HG02678 (cell line): ENCODE measurements around the gene TNP1.

ENCODE experiments used
- ATAC-seq: cut with Tn5 transposase; IDR thresholded peaks from one replicate; pipeline ENCODE4 v1.9.1; 2021; ENCODE audit warnings: mild to moderate bottlenecking, moderate library complexity; ENCODE audit not compliant: unreplicated experiment

TNP1 gene

GRCh38 chr2:216875862-216876261, 16.0 kb upstream of the TNP1 start:
- ATAC-seq: no peak

- no peak for ATAC-seq
Measured at GRCh38 chr2:216873573-216873972, 13.7 kb upstream of the TNP1 start.

DNA sequence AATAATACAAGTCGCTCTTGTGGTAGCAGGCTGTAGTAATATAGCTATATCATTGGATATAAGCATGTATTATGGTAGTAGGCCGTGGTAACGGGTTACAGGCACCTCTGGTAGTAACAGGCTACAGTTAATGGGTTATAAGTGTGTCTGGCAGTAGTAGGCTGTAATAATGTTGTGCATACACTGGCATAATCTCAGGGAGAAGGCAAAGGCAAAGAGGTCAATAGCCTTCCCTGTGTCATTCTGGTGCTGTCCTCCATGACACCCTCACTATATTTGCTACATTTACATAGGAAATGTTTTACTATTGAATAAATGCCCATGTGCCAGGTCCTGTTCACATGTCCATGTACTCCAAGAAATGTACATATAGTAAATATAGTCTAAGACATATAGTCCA, 12.8 kb upstream of the TNP1 start:
- no peak for ATAC-seq

DNA sequence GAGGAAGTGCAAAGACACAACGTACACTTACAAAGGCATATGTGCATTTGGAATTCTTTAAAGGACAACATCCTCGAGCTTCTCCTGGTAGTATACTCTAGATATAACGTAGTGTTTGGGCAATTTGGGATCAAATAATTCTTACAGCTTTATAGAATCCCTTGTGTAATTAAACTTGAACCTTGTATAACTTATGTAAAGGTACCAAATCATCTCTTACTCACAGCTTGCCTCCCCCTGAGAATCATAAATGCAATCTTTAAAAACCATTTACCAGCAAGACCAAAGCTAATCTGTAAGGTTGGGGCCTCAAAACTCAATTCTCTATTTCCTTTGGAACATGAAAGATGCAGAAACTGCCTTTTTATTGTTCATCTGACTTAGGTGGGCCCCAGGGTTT, 12.2 kb upstream of the TNP1 start:
- no peak for ATAC-seq

DNA sequence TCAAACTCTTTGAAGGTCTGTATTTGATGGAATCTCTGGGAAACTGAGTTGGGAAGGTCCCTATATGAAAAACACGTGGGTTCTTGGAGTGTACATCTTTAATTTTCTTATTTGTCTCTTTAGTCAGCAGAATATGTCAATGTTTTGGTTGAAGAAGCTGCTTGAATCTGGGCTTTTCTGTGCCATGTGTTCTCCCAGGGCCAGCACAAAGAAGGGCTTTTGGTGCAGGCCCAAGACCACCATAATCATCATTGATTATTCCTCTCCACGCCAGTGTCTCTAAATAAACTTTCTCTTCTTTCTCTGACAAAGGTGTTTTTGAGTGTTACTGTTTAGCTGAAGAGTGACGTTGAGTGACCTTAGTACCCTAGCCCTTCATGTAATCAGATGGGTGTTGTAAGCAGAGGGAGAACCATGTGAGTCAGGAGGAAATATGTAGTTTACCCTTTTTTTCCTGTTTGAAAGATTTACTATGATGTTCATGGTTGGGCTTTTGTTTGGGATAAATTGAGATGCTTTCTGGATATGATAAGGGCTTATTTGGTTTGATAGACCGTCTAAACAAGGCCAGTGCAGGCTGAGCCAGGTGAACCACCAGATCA, 11.6 kb upstream of the TNP1 start:
- ATAC-seq: no peak

DNA sequence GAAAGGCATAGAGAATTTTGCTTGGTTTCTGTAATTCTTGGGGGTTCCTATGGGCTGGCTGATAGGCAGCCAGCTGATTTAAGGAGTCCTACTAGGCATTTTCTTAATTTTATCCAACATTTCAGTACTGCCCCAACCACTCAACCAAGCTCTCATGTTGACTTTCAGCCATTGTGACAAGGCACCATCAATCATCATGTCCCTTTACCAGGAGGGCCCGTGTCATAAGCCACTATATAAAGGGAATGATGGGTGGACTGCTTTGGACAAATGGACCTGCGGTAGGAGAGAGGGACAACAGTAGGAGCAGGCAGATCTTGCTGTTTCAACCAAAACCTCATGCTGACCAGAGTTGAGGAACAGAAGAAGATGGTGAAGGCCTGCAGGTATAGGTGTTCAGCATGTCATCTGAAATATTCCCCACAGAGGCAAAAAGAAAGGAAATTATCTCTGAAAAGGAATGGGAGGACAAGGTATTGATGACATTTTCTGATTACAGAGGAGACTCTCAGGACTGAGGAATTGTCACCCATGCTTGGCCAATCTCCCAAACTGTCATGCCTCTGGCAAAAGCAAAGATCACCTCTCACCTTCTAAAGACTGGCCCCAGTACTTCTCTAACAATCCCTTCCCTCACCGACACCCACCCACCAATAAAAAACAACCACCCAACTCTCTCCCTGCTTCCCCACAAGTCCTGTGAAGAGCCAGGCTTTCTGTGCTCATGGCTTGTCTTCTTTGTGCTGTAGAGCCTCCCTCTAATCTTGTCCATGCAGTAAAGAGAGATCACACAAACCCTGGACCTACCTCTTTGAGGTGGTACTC, 10.9 kb upstream of the TNP1 start:
- ATAC-seq: no peak

DNA sequence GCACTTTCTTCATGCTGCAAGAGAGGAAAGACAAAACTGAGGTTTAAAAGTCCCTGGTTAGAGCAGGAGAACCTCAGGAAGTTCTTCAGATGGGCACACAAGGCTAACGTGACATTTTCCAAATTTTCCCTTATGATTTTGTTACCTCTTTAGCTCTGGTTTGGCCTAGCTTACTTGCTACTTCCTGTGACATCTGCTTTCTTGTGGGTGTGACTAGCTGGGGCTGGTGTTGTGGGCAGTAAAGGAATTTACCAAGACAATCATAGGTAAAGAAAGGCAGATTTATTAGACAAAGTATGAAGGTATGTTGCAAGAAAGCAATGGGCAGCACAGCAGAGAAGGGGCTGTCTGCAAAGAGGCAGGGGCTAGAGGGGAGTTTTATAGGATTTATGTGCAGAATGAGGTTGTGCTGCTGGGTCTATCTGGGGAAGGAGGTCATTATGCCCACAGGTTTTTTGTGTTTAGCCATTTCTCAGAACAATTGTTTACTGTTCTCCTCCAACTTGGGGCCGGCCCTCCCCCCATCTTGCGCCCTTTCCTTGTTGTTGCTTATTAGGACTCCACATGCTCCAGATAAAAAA, 6.7 kb upstream of the TNP1 start:
- no peak for ATAC-seq

GRCh38 chr2:216865658-216866057, 5.8 kb upstream of the TNP1 start:
- no peak for ATAC-seq

DNA sequence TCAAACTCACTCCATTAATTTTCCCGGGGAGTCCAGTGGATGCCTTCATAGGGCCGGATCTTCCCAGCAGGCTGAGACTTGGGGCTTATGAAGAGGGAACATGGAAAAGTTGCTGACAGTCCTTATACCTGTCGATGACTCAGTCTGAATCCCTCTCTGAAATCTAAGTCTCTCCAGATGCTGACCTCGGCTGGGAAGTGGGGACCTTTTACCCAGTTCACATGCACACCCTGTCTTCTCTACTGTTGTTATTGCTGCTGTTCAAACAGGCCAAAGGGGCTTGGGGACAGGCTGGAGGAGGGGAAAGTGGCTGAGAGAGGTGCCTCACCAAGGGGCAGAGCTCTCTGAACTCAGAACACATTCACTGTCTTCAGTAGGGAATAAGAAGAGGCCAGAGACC, 4.1 kb upstream of the TNP1 start:
- ATAC-seq: no peak

DNA sequence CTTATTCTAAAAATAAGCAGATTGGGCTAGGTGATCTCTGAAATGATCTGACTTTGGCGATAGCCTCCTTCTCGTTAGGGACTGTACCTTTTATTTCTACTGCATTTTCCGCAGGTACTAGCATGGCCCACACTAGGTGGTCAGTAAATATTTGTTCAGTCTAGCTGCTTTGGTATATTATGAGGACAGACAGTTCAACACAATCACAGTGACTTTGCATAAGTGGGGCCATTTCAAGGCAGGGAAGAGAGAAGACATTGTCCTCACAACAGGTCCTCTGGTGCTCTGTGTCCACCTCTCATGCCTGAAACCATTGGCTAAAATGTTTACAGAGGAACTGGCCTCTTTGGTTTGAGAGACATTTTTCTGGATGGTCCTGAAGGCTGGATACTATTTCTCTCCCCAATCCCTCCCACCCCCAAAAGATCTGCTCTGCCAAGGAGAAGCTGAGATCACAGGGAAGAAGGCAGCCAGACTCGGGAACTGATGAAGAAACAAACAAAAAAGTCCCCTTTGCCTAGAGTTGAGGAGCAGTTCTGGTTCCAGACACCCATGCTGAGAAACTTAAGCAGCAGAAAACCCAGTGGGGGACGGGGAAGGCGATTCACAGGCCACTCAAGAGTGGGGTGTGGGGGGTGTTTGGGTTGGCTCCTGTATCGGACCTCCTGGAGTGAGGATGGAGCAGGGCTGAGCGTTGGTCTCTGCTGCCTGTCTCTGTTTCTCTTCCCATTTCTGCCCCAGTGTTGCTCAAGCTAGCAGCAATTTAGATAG, 2.9 kb upstream of the TNP1 start:
- no peak for ATAC-seq

DNA sequence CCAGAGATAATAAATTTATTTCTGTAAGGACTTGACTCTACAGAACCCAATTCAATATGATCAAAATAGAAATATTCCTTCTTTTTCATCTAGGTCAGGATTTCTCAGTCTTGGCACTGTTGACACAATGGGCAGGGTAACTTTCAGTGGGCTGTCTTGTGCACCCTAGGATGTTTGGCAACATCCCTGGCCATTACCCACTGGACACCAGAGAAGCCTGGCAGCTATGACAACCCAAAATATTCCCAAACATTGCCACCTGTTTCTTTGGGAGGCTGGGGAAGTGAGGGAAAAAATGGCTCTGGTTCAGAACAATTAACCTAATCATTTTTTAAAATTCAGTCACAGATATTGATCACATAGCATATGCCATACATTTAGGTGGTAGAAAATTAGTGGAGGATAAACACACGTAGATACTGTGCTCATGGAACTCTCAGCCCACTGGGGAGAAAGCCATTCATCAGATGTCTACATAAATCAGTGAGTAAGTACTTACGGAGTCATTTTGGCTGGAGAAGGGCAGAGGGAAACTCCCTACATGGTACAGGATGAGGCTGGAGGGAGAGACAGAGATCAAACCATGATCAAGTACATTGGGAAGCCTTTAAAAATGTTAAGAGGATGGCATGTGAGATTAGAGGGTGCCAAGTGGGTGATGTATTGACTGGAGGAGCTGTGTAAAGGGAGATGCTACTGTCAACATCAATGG, 718 bp upstream of the TNP1 start:
- ATAC-seq: no peak

- no peak for ATAC-seq
Measured at GRCh38 chr2:216858312-216858711, 1.6 kb downstream of the TNP1 start.

DNA sequence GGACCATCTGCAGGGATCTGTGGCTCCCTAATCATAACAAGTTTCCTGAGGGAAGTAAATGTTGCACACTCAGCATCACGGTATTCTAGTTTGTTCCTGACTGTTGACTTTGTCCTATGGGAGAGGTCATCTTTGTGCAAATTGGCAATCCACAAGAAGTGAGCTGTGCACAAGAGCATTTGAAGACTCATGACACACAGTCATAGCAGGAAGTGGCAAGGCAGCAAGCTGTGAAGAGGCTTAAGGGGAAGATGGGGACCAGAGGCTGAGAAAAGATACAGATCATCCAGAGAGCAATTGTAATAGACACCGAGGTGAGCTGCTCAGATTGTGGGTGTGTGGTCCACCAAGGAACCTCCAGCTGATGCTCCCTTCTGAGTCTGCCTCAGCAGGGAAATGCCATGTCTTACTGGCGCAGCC, 2.7 kb downstream of the TNP1 start:
- no peak for ATAC-seq

GRCh38 chr2:216856406-216857065, 3.3 kb downstream of the TNP1 start:
- no peak for ATAC-seq

- ATAC-seq: no peak
Measured at GRCh38 chr2:216855605-216856004, 4.3 kb downstream of the TNP1 start.

GRCh38 chr2:216855079-216855478, 4.8 kb downstream of the TNP1 start:
- no peak for ATAC-seq

- ATAC-seq: no peak
Measured at GRCh38 chr2:216851486-216852090, 8.3 kb downstream of the TNP1 start.

- ATAC-seq: no peak
Measured at GRCh38 chr2:216850665-216851322, 9.1 kb downstream of the TNP1 start.

GRCh38 chr2:216849987-216850386, 9.9 kb downstream of the TNP1 start:
- no peak for ATAC-seq
